Stimulated activated CD4-positive, alpha-beta T cell treated with anti-CD3 and anti-CD28 coated beads, Interleukin-1b, Interleukin-23, amount 100 ng/mL, for 1 hour (primary cell): Measurements from ENCODE around the gene SP110.
"Not testable (repeated sequence)": the region's sequence is repeated elsewhere in the genome, so short reads cannot be mapped to it uniquely, and the experiment has no call there.

Experiments used
- DNase-seq, 2 donors: peaks; one replicate each; pipeline ENCODE4 v3.0.0-alpha.2; 2020; ENCODE audit warnings: low read depth in 2 of 2

Gene SP110

DNA sequence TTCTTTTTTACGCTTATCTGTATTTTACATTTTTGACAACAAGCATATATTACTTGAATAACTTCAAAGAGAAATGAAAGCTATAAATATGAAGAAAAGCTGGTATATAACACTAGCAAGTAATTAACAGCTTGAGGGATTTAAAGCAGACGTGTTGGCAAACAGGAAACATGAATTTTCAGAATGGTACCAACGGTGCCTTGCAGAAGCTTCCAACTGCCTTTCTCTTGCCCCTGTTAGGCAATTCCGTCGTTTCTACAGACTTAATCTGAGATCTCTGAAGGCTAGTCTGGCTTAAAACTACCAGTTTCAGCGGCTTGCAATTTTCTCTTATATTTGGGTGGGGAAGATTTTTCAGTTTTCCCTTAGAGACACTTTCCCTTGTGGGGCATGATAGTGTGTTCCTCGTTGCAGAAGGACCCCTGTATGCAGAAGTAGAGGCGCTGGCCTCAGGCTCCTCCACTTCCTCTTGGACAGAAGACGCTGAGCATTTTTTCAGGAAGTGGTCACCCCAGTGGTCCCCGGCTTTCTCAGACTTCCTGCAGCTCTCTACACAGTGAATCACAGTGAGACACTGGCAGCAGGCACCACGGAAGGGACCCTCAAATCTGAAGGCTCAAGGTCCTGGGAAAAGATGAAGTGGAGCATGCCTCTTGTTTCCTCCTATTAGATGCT is 94.9 kb downstream of the SP110 start:
- no peak for DNase-seq

DNA sequence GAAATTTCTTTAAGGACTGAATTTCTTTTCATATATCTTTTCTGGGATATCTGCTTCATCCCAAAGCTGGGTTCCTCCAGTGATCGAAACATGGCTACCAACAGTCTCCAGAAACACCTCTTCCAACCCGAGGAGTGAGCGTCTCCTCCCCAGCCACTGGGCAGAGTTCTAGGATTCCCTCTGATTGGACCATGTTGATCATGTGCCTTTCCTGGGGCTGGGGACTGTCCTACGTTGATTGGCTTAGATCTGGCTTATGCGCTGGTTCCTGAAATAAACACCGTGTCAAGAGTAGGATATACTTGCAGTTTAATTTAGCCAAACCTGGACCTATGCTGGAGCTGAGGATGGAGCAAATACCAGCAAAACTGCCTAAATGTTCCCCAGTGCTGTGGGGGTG is 95.5 kb downstream of the SP110 start:
- no peak for DNase-seq

DNA sequence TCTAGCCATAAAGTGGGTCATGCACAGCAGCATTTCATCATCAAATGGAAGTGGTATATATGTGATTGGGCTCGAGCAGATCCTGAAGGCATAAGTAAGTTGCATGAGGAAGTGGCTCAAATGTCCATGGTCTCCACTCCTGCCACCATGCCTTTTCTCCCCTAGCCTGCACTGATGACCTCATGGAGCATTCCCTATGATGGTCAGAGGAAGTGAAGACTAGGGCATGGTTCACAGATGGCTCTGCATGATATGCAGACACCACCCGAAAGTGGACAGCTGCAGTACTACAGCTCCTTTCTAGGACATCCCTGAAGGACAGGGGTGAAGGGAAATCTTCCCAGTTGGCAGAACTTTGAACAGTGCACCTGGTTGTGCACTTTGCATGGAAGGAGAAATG is 99.4 kb downstream of the SP110 start:
- not testable (repeated sequence) for DNase-seq

DNA sequence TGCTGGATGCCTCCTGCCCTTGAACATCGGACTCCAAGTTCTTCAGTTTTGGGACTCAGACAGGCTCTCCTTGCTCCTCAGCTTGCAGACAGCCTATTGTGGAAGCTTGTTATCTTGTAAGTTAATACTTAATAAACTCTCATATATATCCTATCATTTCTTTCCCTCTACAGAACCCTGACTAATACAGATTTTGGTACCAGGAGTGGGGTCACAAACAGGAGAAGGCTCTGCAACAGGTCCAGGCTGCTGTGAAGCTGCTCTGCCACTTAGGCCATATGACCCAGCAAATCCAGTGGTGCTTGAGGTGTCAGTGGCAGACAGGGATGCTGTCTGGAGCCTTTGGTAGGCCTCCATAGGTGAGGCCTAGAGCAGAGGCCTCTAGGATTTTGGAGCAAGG is 100.0 kb downstream of the SP110 start:
- not testable (repeated sequence) for DNase-seq
